Astrocyte (in vitro differentiated cells and primary cell): Measurements from ENCODE around the gene HOXD1. TPM values are rescaled to one million over a fixed set of nuclear protein-coding genes. Genes with fewer than 3 reads are reported as not detected.

Experiments used
- DNase-seq: peaks from one replicate; pipeline ENCODE4 v3.0.0-alpha.2; 2010; ENCODE audit warnings: low read depth
- FAIRE-seq: peaks from 2 replicates; lab custom pipeline; 2011; peaks lifted over from hg19 to GRCh38; lab: Jason Lieb, UNC
- H2AFZ ChIP-seq: 2 replicates; pipeline ENCODE4 v1.6.0; 2012; ENCODE audit warnings: low read depth, low read length, inconsistent platforms
- H3K27ac ChIP-seq: 2 replicates; pipeline ENCODE4 v1.5.1; 2011; ENCODE audit warnings: low read depth, low read length, inconsistent platforms
- H3K27me3 ChIP-seq: 2 replicates; pipeline ENCODE4 v1.6.0; 2011; ENCODE audit warnings: low read length, inconsistent platforms; ENCODE audit not compliant: insufficient read depth
- H3K36me3 ChIP-seq: 2 replicates; pipeline ENCODE4 v1.5.1; 2011; ENCODE audit warnings: low read length, inconsistent platforms; ENCODE audit not compliant: insufficient read depth
- H3K4me1 ChIP-seq: 2 replicates; pipeline ENCODE4 v1.5.1; 2011; ENCODE audit warnings: low read length, inconsistent platforms; ENCODE audit not compliant: insufficient read depth
- H3K4me2 ChIP-seq: 2 replicates; pipeline ENCODE4 v1.6.0; 2012; ENCODE audit warnings: low read length, inconsistent platforms
- H3K4me3 ChIP-seq: 2 replicates; pipeline ENCODE4 v1.5.1; 2011; ENCODE audit warnings: low read depth, mild to moderate bottlenecking, low read length, inconsistent platforms; ENCODE audit not compliant: insufficient read depth
- H3K79me2 ChIP-seq: 2 replicates; pipeline ENCODE4 v1.6.0; 2012; ENCODE audit warnings: mild to moderate bottlenecking, low read length, inconsistent platforms; ENCODE audit not compliant: insufficient read depth
- H3K9ac ChIP-seq: 2 replicates; pipeline ENCODE4 v1.6.0; 2012; ENCODE audit warnings: mild to moderate bottlenecking, low read length, inconsistent platforms
- H3K9me3 ChIP-seq: 2 replicates; pipeline ENCODE4 v1.5.1; 2012; ENCODE audit warnings: low read depth, mild to moderate bottlenecking, low read length, inconsistent platforms; ENCODE audit not compliant: insufficient read depth
- H4K20me1 ChIP-seq: 2 replicates; pipeline ENCODE4 v1.6.0; 2012; ENCODE audit warnings: low read length, inconsistent platforms; ENCODE audit not compliant: insufficient read depth
- H3K27ac Mint-ChIP-seq: one replicate; pipeline ENCODE4 v1.8.0; 2021; ENCODE audit warnings: mild to moderate bottlenecking, mixed read lengths; ENCODE audit not compliant: unreplicated experiment
- H3K27me3 Mint-ChIP-seq: one replicate; pipeline ENCODE4 v1.8.0; 2021; ENCODE audit warnings: low read depth, mixed read lengths; ENCODE audit not compliant: unreplicated experiment
- H3K36me3 Mint-ChIP-seq: one replicate; pipeline ENCODE4 v1.8.0; 2021; ENCODE audit warnings: low read depth, mixed read lengths; ENCODE audit not compliant: unreplicated experiment
- H3K4me1 Mint-ChIP-seq: one replicate; pipeline ENCODE4 v1.8.0; 2021; ENCODE audit warnings: low read depth, mixed read lengths; ENCODE audit not compliant: unreplicated experiment
- H3K4me3 Mint-ChIP-seq: one replicate; pipeline ENCODE4 v1.8.0; 2021; ENCODE audit warnings: mild to moderate bottlenecking, moderate library complexity, mixed read lengths; ENCODE audit not compliant: unreplicated experiment
- H3K9me3 Mint-ChIP-seq: one replicate; pipeline ENCODE4 v1.8.0; 2021; ENCODE audit warnings: mild to moderate bottlenecking, mixed read lengths; ENCODE audit not compliant: unreplicated experiment
- EZH2 ChIP-seq: IDR thresholded peaks from 2 replicates; pipeline ENCODE4 v1.6.1; 2012; ENCODE audit warnings: mild to moderate bottlenecking, low read length, inconsistent platforms; ENCODE audit not compliant: insufficient read depth
- total RNA-seq: library from RNA; stranded (reverse); gene quantifications from 2 replicates; pipeline ENCODE4 v1.2.1, GENCODE V29; 2021
- TF ChIP-seq, protein P1 (sequence below): IDR thresholded peaks from 2 replicates; pipeline ENCODE4 v1.5.1; 2011; ENCODE audit warnings: low read depth, mild to moderate bottlenecking, inconsistent platforms, low read length, moderate library complexity; ENCODE audit not compliant: insufficient read depth

The HOXD1 gene
- total RNA-seq, 1 donor from 2014 or later = not detected

DNA sequence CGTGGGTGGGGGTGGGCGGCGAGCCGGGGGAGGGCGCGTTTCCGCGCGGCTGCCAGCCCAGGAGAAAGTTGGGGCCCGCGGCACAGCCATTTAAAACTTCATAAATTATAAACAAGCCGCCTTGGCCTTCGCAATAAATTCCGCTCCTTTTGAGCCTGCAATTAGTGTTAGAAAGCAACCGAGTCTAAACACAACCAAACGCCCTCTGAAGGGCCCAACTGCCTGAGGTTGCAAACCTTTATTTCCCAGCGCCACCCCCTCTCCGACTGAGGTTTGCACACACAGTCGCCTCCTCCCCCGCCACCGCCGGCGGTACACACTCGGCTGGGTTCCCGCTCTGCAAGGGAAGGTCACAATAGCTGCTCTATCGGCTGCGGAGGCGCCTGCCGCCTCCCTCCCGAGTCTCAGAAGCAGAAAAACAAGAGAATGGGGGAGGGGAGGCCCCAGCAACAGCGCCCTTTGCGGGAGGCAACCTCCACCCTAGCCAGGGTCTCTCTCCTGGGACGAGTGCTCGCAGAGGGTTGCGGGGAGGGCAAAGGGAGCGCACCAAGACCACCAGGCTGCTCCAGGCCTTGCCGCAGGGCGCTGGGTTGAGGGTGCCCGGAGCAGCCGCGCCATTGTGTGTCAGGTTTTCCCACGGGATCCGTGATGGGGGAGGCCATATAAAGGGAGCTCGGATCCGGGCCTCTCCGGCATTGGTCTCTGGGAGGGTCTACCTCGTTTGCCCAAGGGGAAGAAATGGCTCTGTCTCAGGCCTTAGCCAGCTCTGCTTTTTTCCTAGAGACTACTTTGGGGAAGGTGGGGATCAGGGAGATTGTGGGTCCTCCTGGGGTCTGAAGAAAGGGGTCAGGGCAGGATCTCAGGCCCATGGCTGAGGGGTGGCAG, 13.4 kb upstream of the HOXD1 start:
- H3K36me3 ChIP-seq = no peaks in the 10 kb centered on the region
- H3K36me3 Mint-ChIP-seq = no peaks in the 10 kb centered on the region
- peaks cover 12% of the 10 kb centered on the region for H3K4me1 Mint-ChIP-seq
- H3K9ac ChIP-seq = no peak overlapping the region
- no peak overlapping the region for H2AFZ ChIP-seq
- H3K9me3 ChIP-seq = no peaks in the 10 kb centered on the region
- no peak for FAIRE-seq
- H3K27me3 Mint-ChIP-seq = peaks cover 85% of the 10 kb centered on the region
- H3K27me3 ChIP-seq = peaks cover 78% of the 10 kb centered on the region
- H3K4me2 ChIP-seq = peak overlapping the region; percentile 50
- H3K27ac ChIP-seq = no peak overlapping the region
- no peaks in the 10 kb centered on the region for H3K79me2 ChIP-seq
- peak overlapping the region; percentile 70 for H3K4me3 Mint-ChIP-seq
- no peak overlapping the region for H3K27ac Mint-ChIP-seq
- no peaks in the 10 kb centered on the region for H4K20me1 ChIP-seq
- peak; percentile 66 for TF ChIP-seq EZH2
- TF ChIP-seq, protein P1, sequence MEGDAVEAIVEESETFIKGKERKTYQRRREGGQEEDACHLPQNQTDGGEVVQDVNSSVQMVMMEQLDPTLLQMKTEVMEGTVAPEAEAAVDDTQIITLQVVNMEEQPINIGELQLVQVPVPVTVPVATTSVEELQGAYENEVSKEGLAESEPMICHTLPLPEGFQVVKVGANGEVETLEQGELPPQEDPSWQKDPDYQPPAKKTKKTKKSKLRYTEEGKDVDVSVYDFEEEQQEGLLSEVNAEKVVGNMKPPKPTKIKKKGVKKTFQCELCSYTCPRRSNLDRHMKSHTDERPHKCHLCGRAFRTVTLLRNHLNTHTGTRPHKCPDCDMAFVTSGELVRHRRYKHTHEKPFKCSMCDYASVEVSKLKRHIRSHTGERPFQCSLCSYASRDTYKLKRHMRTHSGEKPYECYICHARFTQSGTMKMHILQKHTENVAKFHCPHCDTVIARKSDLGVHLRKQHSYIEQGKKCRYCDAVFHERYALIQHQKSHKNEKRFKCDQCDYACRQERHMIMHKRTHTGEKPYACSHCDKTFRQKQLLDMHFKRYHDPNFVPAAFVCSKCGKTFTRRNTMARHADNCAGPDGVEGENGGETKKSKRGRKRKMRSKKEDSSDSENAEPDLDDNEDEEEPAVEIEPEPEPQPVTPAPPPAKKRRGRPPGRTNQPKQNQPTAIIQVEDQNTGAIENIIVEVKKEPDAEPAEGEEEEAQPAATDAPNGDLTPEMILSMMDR = no peak
- DNase-seq = peak; percentile 39
- H3K9me3 Mint-ChIP-seq = peaks cover 12% of the 10 kb centered on the region
- no peak overlapping the region for H3K4me3 ChIP-seq
- H3K4me1 ChIP-seq = peaks cover 4% of the 10 kb centered on the region

DNA sequence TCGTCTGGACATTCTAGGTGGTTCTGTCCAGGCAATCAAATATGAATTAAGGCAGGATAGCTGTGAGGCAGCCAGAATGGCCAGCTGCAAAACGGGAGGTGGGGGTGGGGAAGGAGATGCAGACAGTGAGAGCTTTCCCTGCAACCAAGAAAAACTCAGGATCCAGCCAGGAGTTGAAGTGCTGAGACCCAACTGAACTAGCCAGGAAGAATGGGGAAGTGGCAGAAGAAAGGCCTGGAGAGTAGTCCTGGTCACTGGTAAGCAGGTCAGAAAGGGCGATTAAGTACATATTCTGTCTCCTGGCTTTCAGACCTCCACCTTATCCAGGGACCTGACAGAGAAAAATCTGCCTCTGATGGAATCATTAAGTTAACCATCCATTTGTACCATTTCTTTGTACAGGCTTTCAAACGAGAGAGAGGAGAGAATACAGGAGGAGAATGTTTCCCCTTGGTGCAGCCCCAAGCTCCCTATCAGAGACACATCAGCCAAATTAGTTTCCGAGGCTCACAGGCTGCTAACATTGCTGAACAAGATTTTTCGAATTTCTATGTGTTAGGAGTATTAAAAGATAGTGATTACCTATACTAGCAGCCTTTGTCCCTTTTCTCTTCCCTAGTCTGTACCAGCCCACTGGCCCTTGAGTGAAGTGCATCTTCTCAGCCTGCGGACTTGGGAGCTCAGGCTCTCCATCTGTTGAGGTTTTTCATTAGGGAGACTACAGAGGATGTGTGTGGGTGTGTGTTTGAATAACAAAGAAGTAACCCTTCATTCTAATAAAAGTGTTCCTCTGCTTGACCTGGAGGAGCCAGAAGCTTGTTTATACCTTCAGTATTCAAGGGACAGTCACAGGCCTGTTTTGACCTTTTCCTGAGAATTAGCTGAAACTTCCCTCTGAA, 12.5 kb upstream of the HOXD1 start:
- H3K27me3 ChIP-seq = peaks cover 77% of the 10 kb centered on the region
- H3K4me3 Mint-ChIP-seq = no peak overlapping the region

More for the DNA sequence above, 12.5 kb upstream of the HOXD1 start:
- Histone ChIP-seq H3K36me3 (no peaks in the 10 kb centered on the region), H3K4me3 (no peak overlapping the region), H3K9me3 (no peaks in the 10 kb centered on the region), H3K9ac (no peak overlapping the region), H2AFZ (no peak overlapping the region), H3K4me1 (peaks cover 4% of the 10 kb centered on the region), H4K20me1 (no peaks in the 10 kb centered on the region), H3K79me2 (no peaks in the 10 kb centered on the region), H3K4me2 (peak overlapping the region; percentile 50), H3K27ac (no peak overlapping the region)
- H3K4me1 Mint-ChIP-seq = peaks cover 12% of the 10 kb centered on the region
- peaks cover 85% of the 10 kb centered on the region for H3K27me3 Mint-ChIP-seq
- TF ChIP-seq EZH2 = no peak
- TF ChIP-seq, protein P1 = no peak
- no peaks in the 10 kb centered on the region for H3K36me3 Mint-ChIP-seq
- FAIRE-seq (no peak), DNase-seq (peak; percentile 59)
- H3K27ac Mint-ChIP-seq = no peak overlapping the region
- peaks cover 12% of the 10 kb centered on the region for H3K9me3 Mint-ChIP-seq
